Ascending aorta (tissue), 2 donors: ENCODE measurements around the gene SLC39A2. TPM values are rescaled to one million over a fixed set of nuclear protein-coding genes. Genes with fewer than 3 reads are reported as not detected.

Source experiments
- DNase-seq, 2 donors: peaks; one replicate each; pipeline ENCODE4 v3.0.0-alpha.2; 2019; ENCODE audit warnings: low spot score in 2 of 2
- H3K27ac ChIP-seq, 2 donors: fragments of 200-600 bp; sonication (generic); one replicate each; pipeline ENCODE4 v1.5.1; 2016 to 2017; ENCODE audit warnings: mild to moderate bottlenecking in 1 of 2
- H3K27me3 ChIP-seq: fragments of 200-600 bp; sonication (generic); one replicate; pipeline ENCODE4 v1.5.1; 2017
- H3K36me3 ChIP-seq, 2 donors: fragments of 200-600 bp; sonication (generic); one replicate each; pipeline ENCODE4 v1.5.1; 2016
- H3K4me1 ChIP-seq, 2 donors: fragments of 200-600 bp; sonication (generic); one replicate each; pipeline ENCODE4 v1.5.1; 2016 to 2017; ENCODE audit warnings: mild to moderate bottlenecking in 1 of 2
- H3K4me3 ChIP-seq, 2 donors: fragments of 200-600 bp; sonication (generic); one replicate each; pipeline ENCODE4 v1.5.1; 2016 to 2017; ENCODE audit warnings: mild to moderate bottlenecking in 1 of 2
- H3K9me3 ChIP-seq, 2 donors: fragments of 200-600 bp; sonication (generic); one replicate each; pipeline ENCODE4 v1.5.1; 2016
- CTCF ChIP-seq, 3 experiments: fragments of 200-600 bp in 2 of 3; fragments of 450-650 bp in 1 of 3; sonication (generic) in 2 of 3; IDR thresholded peaks; one replicate each; pipeline ENCODE4 v1.5.1; 2016 to 2019; ENCODE audit warnings: antibody characterized with exemption in 3 of 3, mild to moderate bottlenecking in 1 of 3, moderate library complexity in 1 of 3
- intact Hi-C: fragments of 100-400 bp; cut with DNase I; formaldehyde crosslinking; loops from one replicate; pipeline ENCODE4 v1.15.1; 2023
- total RNA-seq: library from RNA; depleted of rRNA; stranded (reverse); fragments of >200 nt; gene quantifications from one replicate; pipeline ENCODE4 v1.1.0, GENCODE V29; 2016

SLC39A2 gene
- total RNA-seq, 1 donor from 2014 or later, result not detected

GRCh38 chr14:20988717-20989470 is 10.2 kb upstream of the SLC39A2 start:
- Histone ChIP-seq H3K9me3 (no peaks in the 10 kb centered on the region), H3K4me1 (peaks cover 27 to 38% of the 10 kb centered on the region in 2 donors), H3K27me3 (no peaks in the 10 kb centered on the region), H3K36me3 (peaks cover 19 to 25% of the 10 kb centered on the region in 2 donors), H3K27ac (peak overlapping the region; percentile 88 to 94), H3K4me3 (peak overlapping the region; percentile 88 to 97)
- TF ChIP-seq CTCF (IDR thresholded peaks at IDR 0.05), result no peak
- intact Hi-C loops, result loop anchor here (1.0 to 10.0 kb wide), 7 partner anchors 36 to 657 kb away; partner anchors contain the start of genes CCNB1IP1, HNRNPC, NDRG2 and SUPT16H
- no peak for DNase-seq

GRCh38 chr14:20989471-20989786 is 9.7 kb upstream of the SLC39A2 start:
- DNase-seq, result no peak
- Histone ChIP-seq H3K4me1 (peaks cover 27 to 38% of the 10 kb centered on the region in 2 donors), H3K27me3 (no peaks in the 10 kb centered on the region), H3K4me3 (peak overlapping the region; percentile 88 to 97), H3K9me3 (no peaks in the 10 kb centered on the region), H3K36me3 (peaks cover 24 to 30% of the 10 kb centered on the region in 2 donors), H3K27ac (peak overlapping the region; percentile 88 to 94)
- intact Hi-C loops, result loop anchor here (1.0 to 10.0 kb wide), 7 partner anchors 36 to 657 kb away; partner anchors contain the start of genes CCNB1IP1, HNRNPC, NDRG2 and SUPT16H
- no peak for TF ChIP-seq CTCF (IDR thresholded peaks at IDR 0.05)

GRCh38 chr14:20989787-20990600 is 9.1 kb upstream of the SLC39A2 start, which contains the start of gene METTL17:
Gene METTL17, plus strand, starts transcription at chr14:20989980. Its CDS starts 23 bp downstream, at chr14:20990003.
- H3K27ac ChIP-seq, result peak within 1 kb of the TSS; percentile 88 to 94
- no peaks in the 10 kb centered on the region for H3K27me3 ChIP-seq
- no peaks in the 10 kb centered on the region for H3K9me3 ChIP-seq
- intact Hi-C loops, result loop anchor here (1.0 to 10.0 kb wide), 7 partner anchors 35 to 658 kb away; partner anchors contain the start of genes CCNB1IP1, HNRNPC, NDRG2 and SUPT16H
- peaks cover 30 to 36% of the 10 kb centered on the region in 2 donors for H3K36me3 ChIP-seq
- H3K4me3 ChIP-seq, result peak within 1 kb of the TSS; percentile 88 to 97
- peak; percentile 65 to 97 for DNase-seq
- TF ChIP-seq CTCF (IDR thresholded peaks at IDR 0.05), result no peak
- peaks cover 27 to 38% of the 10 kb centered on the region in 2 donors for H3K4me1 ChIP-seq

- DNase-seq, result no peak
- no peak for TF ChIP-seq CTCF (IDR thresholded peaks at IDR 0.05)
- no peak overlapping the region for H3K27ac ChIP-seq
- H3K9me3 ChIP-seq, result no peaks in the 10 kb centered on the region
- intact Hi-C loops, result no loop called here
- peaks cover 48 to 56% of the 10 kb centered on the region in 2 donors for H3K36me3 ChIP-seq
- H3K4me1 ChIP-seq, result peaks cover 0 to 6% of the 10 kb centered on the region in 2 donors
- H3K4me3 ChIP-seq, result no peak overlapping the region
- no peaks in the 10 kb centered on the region for H3K27me3 ChIP-seq
Observed at GRCh38 chr14:20996521-20996920, 2.6 kb upstream of the SLC39A2 start.

- Histone ChIP-seq H3K9me3 (no peaks in the 10 kb centered on the region), H3K27ac (no peak overlapping the region), H3K4me3 (no peak overlapping the region), H3K27me3 (no peaks in the 10 kb centered on the region), H3K36me3 (peaks cover 47 to 50% of the 10 kb centered on the region in 2 donors), H3K4me1 (no peaks in the 10 kb centered on the region)
- no peak for TF ChIP-seq CTCF (IDR thresholded peaks at IDR 0.05)
- intact Hi-C loops, result no loop called here
- no peak for DNase-seq
Observed at GRCh38 chr14:20997115-20997514, 2.0 kb upstream of the SLC39A2 start.
